PFSK-1 (cell line): ENCODE measurements around the gene KRABD2.

Experiments used
- FOXP2 ChIP-seq: optimal IDR thresholded peaks from 2 replicates; pipeline ENCODE3; 2011; ENCODE audit warnings: borderline replicate concordance, control low read depth, inconsistent platforms; ENCODE audit not compliant: insufficient read depth; ENCODE audit errors: extremely low read length, extremely low read depth
- POLR2AphosphoS5 ChIP-seq: IDR thresholded peaks from 2 replicates; pipeline ENCODE4 v1.6.1; 2012; ENCODE audit warnings: low read depth, mild to moderate bottlenecking, control low read depth, low read length, moderate library complexity
- SIN3A ChIP-seq: IDR thresholded peaks from 2 replicates; pipeline ENCODE4 v1.6.1; 2012; ENCODE audit warnings: mild to moderate bottlenecking, low read length, moderate library complexity, borderline replicate concordance; ENCODE audit not compliant: insufficient read depth
- TAF1 ChIP-seq: IDR thresholded peaks from 2 replicates; pipeline ENCODE4 v1.6.1; 2012; ENCODE audit warnings: low read length, control low read depth, borderline replicate concordance; ENCODE audit not compliant: insufficient read depth
- TF ChIP-seq, protein P1 (sequence below), 2 experiments: IDR thresholded peaks; 2 replicates each; pipeline versions ENCODE4 v1.6.1 to v1.8.0; 2011 to 2012; ENCODE audit warnings: low read depth in 2 of 2, low read length in 2 of 2, control low read depth in 1 of 2, inconsistent platforms in 1 of 2, mild to moderate bottlenecking in 1 of 2, moderate library complexity in 1 of 2; ENCODE audit not compliant: insufficient read depth in 1 of 2

Gene KRABD2

DNA sequence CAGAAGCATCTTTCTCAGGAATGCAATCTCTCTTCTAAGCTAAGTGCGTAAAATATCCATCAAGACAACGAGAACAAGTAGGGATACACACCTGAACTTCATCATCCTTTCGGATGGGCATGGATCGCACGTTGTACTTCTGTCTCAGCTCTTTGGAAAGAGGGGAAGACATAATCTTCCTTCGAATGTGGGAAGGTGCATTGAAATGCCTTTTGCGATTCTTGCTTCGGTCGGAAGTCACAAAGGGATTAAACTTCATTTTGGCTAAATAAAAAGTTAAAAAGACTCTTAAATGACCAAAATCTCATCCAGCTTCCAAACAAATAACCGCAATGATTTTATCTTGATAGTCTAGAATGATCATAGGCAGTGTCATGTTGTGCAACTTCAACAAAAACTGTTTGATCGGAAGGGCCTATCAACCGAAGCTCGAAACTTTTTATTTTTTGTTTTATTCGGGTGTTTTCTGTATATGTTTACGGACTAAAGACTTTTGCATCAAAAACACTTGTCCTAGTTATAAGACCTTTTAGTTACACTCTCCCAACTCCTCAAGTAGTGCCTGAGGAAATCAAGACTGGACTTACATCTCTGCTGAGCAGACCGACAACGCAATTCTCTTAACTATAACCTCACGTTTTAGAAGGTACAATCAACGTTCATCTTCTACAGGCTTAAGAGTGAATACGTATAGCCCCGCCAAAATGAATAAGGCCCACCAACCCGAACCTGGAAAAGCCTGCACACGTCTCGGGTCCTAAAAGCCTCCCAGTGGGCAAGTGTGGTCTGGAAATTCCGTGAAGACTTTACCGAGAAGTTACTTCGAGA, 5.8 kb upstream of the KRABD2 start:
- TF ChIP-seq POLR2AphosphoS5, result no peak; the same call in 1 of the 2 replicates
- no peak for TF ChIP-seq SIN3A
- TF ChIP-seq TAF1, result no peak
- TF ChIP-seq FOXP2, result no peak
- TF ChIP-seq, protein P1, sequence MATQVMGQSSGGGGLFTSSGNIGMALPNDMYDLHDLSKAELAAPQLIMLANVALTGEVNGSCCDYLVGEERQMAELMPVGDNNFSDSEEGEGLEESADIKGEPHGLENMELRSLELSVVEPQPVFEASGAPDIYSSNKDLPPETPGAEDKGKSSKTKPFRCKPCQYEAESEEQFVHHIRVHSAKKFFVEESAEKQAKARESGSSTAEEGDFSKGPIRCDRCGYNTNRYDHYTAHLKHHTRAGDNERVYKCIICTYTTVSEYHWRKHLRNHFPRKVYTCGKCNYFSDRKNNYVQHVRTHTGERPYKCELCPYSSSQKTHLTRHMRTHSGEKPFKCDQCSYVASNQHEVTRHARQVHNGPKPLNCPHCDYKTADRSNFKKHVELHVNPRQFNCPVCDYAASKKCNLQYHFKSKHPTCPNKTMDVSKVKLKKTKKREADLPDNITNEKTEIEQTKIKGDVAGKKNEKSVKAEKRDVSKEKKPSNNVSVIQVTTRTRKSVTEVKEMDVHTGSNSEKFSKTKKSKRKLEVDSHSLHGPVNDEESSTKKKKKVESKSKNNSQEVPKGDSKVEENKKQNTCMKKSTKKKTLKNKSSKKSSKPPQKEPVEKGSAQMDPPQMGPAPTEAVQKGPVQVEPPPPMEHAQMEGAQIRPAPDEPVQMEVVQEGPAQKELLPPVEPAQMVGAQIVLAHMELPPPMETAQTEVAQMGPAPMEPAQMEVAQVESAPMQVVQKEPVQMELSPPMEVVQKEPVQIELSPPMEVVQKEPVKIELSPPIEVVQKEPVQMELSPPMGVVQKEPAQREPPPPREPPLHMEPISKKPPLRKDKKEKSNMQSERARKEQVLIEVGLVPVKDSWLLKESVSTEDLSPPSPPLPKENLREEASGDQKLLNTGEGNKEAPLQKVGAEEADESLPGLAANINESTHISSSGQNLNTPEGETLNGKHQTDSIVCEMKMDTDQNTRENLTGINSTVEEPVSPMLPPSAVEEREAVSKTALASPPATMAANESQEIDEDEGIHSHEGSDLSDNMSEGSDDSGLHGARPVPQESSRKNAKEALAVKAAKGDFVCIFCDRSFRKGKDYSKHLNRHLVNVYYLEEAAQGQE (IDR thresholded peaks at IDR 0.05; ENCODE audit: insufficient read depth in 1 of 2, low read depth in 2 of 2, low read length in 2 of 2), result no peak

DNA sequence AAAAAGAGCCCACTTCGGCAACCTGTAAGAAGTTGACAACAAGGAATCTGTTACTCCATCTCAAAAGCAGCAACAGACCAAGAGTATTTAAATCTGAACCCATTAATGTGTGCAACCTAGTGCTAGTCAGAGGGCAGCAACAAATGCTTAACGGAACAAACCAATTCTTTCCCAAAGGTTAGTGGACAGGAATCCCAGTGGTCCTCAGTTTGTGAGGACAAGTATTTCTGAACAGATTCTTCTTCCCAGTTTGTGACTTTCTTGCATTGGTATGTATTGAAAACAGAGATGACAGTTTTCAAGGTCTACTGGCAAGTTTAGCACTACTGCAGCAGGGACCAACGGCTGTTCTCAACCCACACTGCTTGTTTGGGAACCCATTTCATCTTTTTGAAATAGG, 3.5 kb upstream of the KRABD2 start:
- no peak for TF ChIP-seq FOXP2
- TF ChIP-seq TAF1, result no peak
- TF ChIP-seq, protein P1 (IDR thresholded peaks at IDR 0.05; ENCODE audit: insufficient read depth in 1 of 2, low read depth in 2 of 2, low read length in 2 of 2), result no peak

DNA sequence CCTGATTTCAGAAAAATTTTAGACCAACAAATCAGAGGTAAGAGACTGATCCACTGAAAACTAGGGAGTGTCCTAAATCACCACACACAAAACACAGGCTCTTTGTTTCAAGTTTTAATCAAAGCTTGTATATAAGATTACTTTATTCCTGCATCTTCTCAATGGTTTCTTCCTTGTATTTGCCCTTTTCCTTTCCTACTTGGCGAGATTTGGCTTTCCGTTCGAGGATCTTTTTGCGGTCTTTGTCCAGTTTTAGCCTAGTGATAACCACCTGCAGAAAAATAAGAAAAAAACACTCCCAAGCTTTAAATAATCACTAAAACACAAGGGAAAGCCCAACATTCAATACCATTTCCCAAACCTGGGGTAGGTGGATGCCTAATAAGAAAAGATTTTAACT, 918 bp upstream of the KRABD2 start:
- TF ChIP-seq POLR2AphosphoS5 (no peak), SIN3A (no peak), TAF1 (no peak), FOXP2 (no peak)
- TF ChIP-seq, protein P1 (IDR thresholded peaks at IDR 0.05; ENCODE audit: insufficient read depth in 1 of 2, low read depth in 2 of 2, low read length in 2 of 2), result no peak

DNA sequence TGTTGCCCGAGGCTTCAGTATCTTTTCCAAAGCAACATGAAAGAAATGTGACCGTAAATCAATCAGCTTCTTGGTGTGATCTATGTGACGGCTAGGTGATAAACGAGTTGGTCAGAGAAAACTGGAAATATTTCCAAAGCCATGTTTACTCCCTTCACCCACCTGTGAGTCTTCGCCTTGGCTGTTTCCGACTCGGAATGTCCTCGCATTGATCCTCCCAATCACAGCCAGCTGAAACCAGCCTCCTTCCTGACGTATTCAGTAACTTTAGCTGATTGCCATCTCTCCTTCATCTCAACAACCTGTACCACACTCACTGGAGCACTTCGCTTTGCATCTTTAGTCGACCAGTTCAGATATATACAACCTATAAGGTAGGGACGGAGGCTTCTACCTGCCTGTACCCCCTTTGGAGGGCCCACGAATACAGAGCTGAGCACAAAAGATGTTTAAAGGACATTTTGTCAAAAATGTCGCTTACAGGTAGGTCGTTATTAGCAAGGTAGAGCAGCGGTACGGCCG, 705 bp downstream of the KRABD2 start:
- TF ChIP-seq TAF1 (no peak), SIN3A (no peak), POLR2AphosphoS5 (no peak), FOXP2 (no peak)
- TF ChIP-seq, protein P1 (IDR thresholded peaks at IDR 0.05; ENCODE audit: insufficient read depth in 1 of 2, low read depth in 2 of 2, low read length in 2 of 2), result no peak
